Activated T-helper 1 cell treated with Interleukin-2 at 50 U/mL for 16 hours (primary cell): ENCODE results near the gene SYCN.

Source experiments
- DNase-seq: peaks from one replicate; pipeline ENCODE4 v3.0.0-alpha.2; 2020; ENCODE audit warnings: low read depth

SYCN gene

GRCh38 chr19:39155741-39156140, 48.3 kb downstream of the SYCN start:
- no peak for DNase-seq

- no peak for DNase-seq
Observed at GRCh38 chr19:39155114-39155700, 48.9 kb downstream of the SYCN start.

GRCh38 chr19:39154629-39155100, 49.4 kb downstream of the SYCN start:
- DNase-seq: no peak

GRCh38 chr19:39154100-39154628, 49.9 kb downstream of the SYCN start:
- DNase-seq: no peak
